HG03575 (cell line): ENCODE measurements around the gene LDLRAD1.
"Not testable (repeated sequence)": the region's sequence is repeated elsewhere in the genome, so short reads cannot be mapped to it uniquely, and the experiment has no call there.

ENCODE experiments used
- ATAC-seq: cut with Tn5 transposase; IDR thresholded peaks from one replicate; pipeline ENCODE4 v1.9.1; 2021; ENCODE audit not compliant: unreplicated experiment, insufficient number of reproducible peaks, low FRiP score; ENCODE audit errors: extremely low read depth

LDLRAD1 gene

GRCh38 chr1:54001591-54001990, 16.4 kb downstream of the LDLRAD1 start:
- ATAC-seq, result no peak

- no peak for ATAC-seq
Observed at GRCh38 chr1:53999920-54000319, 18.1 kb downstream of the LDLRAD1 start.

GRCh38 chr1:53998223-53998622, 19.8 kb downstream of the LDLRAD1 start:
- no peak for ATAC-seq

GRCh38 chr1:53995683-53996082, 22.3 kb downstream of the LDLRAD1 start:
- ATAC-seq, result no peak

- not testable (repeated sequence) for ATAC-seq
Observed at GRCh38 chr1:53994516-53994915, 23.5 kb downstream of the LDLRAD1 start.

- ATAC-seq, result no peak
Observed at GRCh38 chr1:53992085-53992874, 25.7 kb downstream of the LDLRAD1 start.

- no peak for ATAC-seq
Observed at GRCh38 chr1:53987880-53988279, 30.1 kb downstream of the LDLRAD1 start.

- ATAC-seq, result no peak
Observed at GRCh38 chr1:53986458-53986857, 31.5 kb downstream of the LDLRAD1 start.

GRCh38 chr1:53984726-53985125, 33.3 kb downstream of the LDLRAD1 start:
- no peak for ATAC-seq

GRCh38 chr1:53982763-53983104, 35.3 kb downstream of the LDLRAD1 start:
- ATAC-seq, result no peak

- ATAC-seq, result no peak
Observed at GRCh38 chr1:53982034-53982762, 35.8 kb downstream of the LDLRAD1 start.

GRCh38 chr1:53981220-53981619, 36.8 kb downstream of the LDLRAD1 start:
- ATAC-seq, result no peak

- no peak for ATAC-seq
Observed at GRCh38 chr1:53979712-53980450, 38.1 kb downstream of the LDLRAD1 start.

- no peak for ATAC-seq
Observed at GRCh38 chr1:53975861-53976260, 42.1 kb downstream of the LDLRAD1 start.

GRCh38 chr1:53971718-53972117, 46.3 kb downstream of the LDLRAD1 start:
- no peak for ATAC-seq

- ATAC-seq, result not testable (repeated sequence)
Observed at GRCh38 chr1:53969323-53969722, 48.7 kb downstream of the LDLRAD1 start.

- no peak for ATAC-seq
Observed at GRCh38 chr1:53968125-53968513, 49.9 kb downstream of the LDLRAD1 start.

GRCh38 chr1:53967409-53968124, 50.4 kb downstream of the LDLRAD1 start:
- no peak for ATAC-seq

- ATAC-seq, result no peak
Observed at GRCh38 chr1:53966794-53967193, 51.2 kb downstream of the LDLRAD1 start.
